ENCODE data around the gene ZMIZ1.

The ZMIZ1 gene

DNA sequence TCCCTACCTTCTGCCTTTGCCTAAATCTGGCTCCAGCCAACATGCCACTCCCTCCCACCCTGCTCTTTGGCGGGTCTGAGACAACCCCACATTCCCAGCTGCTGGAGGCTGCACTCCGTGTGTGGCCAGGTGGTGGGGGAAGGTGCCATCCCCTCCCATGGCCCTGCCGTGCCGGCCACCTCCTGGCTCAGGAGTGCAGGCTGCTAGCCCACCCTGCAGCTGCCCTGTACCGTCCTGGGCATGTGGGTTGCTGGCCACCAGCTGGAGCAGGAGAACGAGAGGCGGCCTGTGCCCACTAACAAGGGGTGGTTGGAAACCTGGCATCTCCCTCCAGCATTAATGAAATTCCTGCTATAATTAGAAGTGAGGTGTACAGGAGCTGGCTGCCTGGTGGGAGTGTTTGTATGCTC lies 97.6 kb downstream of the ZMIZ1 start:
- H3K27me3 ChIP-seq (ENCODE audit: insufficient read depth, insufficient read length) = no peaks in the 10 kb centered on the region
- TF ChIP-seq ZNF274 (IDR thresholded peaks at IDR 0.05; ENCODE audit: low read depth, low read length) = no peak
- TF ChIP-seq YY1 (IDR thresholded peaks at IDR 0.05; ENCODE audit: insufficient read depth, insufficient read length) = no peak
- H3K36me3 ChIP-seq (ENCODE audit: insufficient read depth, insufficient read length, low read length) = peaks cover 77% of the 10 kb centered on the region
- peaks cover 13% of the 10 kb centered on the region for H3K4me1 ChIP-seq (ENCODE audit: insufficient read depth, insufficient read length)
- DNase-seq (ENCODE audit: low read depth, low spot score) = no peak
- H3K9me3 ChIP-seq (ENCODE audit: insufficient read depth, low read length) = no peaks in the 10 kb centered on the region
- no peak overlapping the region for H3K9ac ChIP-seq (ENCODE audit: insufficient read length, low read depth)
- H3K4me3 ChIP-seq (ENCODE audit: insufficient read length, low read depth) = no peak overlapping the region

DNA sequence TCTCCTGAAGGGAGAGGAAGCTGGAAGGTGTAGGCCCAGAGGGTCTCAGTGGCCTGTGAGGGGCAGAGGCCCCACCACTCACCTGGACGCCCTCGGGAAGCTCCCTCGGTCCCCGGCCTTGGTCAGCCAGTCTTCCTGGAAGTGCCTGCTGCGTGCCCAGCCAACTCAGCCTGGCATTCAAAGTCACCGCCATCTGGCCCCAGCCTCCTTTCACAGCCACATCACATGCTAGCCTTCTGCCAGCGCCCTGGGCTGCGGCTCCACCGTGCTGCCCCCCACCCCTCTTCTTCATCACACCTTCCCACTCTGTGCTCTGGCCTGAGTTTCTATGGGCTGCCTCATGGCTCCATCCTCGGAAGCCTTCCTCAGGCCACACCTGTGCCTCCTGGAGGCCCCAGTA lies 98.0 kb downstream of the ZMIZ1 start:
- Histone ChIP-seq H3K4me1 (ENCODE audit: insufficient read depth, insufficient read length) (peaks cover 13% of the 10 kb centered on the region), H3K9ac (ENCODE audit: insufficient read length, low read depth) (no peak overlapping the region)
- TF ChIP-seq SUZ12 (IDR thresholded peaks at IDR 0.05; ENCODE audit: extremely low read depth, insufficient read depth, insufficient read length) (no peak), YY1 (IDR thresholded peaks at IDR 0.05; ENCODE audit: insufficient read depth, insufficient read length) (no peak), ZNF274 (IDR thresholded peaks at IDR 0.05; ENCODE audit: low read depth, low read length) (no peak)

DNA sequence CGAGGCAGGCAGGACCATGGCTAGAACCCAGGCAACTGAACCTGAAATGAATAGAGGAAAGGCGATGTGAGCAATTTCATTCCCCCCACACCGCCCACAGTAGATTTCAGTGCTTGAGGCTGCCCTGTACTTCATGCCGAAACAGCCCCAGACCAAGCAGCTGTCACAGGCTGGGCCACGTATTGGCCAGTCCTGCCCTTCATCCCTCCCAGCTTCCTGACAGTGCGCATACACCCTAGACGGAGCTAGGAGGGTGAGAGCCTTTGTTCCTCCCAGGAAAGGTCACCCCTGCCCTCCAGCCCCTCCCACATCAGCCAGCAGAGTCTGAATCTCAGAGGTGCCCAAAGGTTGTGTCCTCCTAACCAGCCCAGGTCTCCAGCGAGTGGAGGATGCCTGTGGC lies 98.8 kb downstream of the ZMIZ1 start:
- peaks cover 12% of the 10 kb centered on the region for H3K4me1 ChIP-seq (ENCODE audit: insufficient read depth, insufficient read length)
- H3K4me3 ChIP-seq (ENCODE audit: insufficient read length, low read depth) = no peak overlapping the region
- H3K36me3 ChIP-seq (ENCODE audit: insufficient read depth, insufficient read length, low read length) = peaks cover 68% of the 10 kb centered on the region
- no peaks in the 10 kb centered on the region for H3K27me3 ChIP-seq (ENCODE audit: insufficient read depth, insufficient read length)
- H3K9ac ChIP-seq (ENCODE audit: insufficient read length, low read depth) = no peak overlapping the region
- no peak for DNase-seq (ENCODE audit: low read depth, low spot score)
- H3K9me3 ChIP-seq (ENCODE audit: insufficient read depth, low read length) = no peaks in the 10 kb centered on the region
- TF ChIP-seq ZNF274 (IDR thresholded peaks at IDR 0.05; ENCODE audit: low read depth, low read length) (no peak), SUZ12 (IDR thresholded peaks at IDR 0.05; ENCODE audit: extremely low read depth, insufficient read depth, insufficient read length) (no peak), YY1 (IDR thresholded peaks at IDR 0.05; ENCODE audit: insufficient read depth, insufficient read length) (no peak)

More for the DNA sequence above, 98.0 kb downstream of the ZMIZ1 start:
- H3K27me3 ChIP-seq (ENCODE audit: insufficient read depth, insufficient read length) = no peaks in the 10 kb centered on the region
- H3K4me3 ChIP-seq (ENCODE audit: insufficient read length, low read depth) = no peak overlapping the region
- no peaks in the 10 kb centered on the region for H3K9me3 ChIP-seq (ENCODE audit: insufficient read depth, low read length)
- peaks cover 73% of the 10 kb centered on the region for H3K36me3 ChIP-seq (ENCODE audit: insufficient read depth, insufficient read length, low read length)
- no peak for DNase-seq (ENCODE audit: low read depth, low spot score)

DNA sequence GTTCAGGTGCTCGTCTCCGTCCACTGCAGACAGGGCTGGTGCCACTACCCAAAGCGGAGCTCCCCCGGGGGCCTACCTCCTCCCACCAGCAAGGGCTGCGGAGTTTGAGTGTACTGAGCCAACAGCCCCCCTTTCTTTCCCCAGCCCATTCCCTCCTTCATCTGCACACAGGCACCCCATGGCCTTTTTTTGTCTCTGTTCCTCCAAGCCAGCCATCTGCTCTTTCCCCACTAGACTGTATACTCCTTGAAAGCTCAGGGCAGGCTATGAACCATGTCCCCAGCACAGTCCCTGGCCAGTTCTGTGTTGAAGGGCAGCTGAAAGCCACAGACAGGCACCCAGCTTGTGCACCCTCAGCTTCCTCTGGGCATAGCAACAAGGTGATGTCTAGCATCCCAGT lies 99.4 kb downstream of the ZMIZ1 start:
- no peaks in the 10 kb centered on the region for H3K9me3 ChIP-seq (ENCODE audit: insufficient read depth, low read length)
- H3K9ac ChIP-seq (ENCODE audit: insufficient read length, low read depth) = no peak overlapping the region
- DNase-seq (ENCODE audit: low read depth, low spot score) = no peak
- H3K4me1 ChIP-seq (ENCODE audit: insufficient read depth, insufficient read length) = peaks cover 9% of the 10 kb centered on the region
- no peak overlapping the region for H3K4me3 ChIP-seq (ENCODE audit: insufficient read length, low read depth)
- peaks cover 64% of the 10 kb centered on the region for H3K36me3 ChIP-seq (ENCODE audit: insufficient read depth, insufficient read length, low read length)
- no peaks in the 10 kb centered on the region for H3K27me3 ChIP-seq (ENCODE audit: insufficient read depth, insufficient read length)
- TF ChIP-seq YY1 (IDR thresholded peaks at IDR 0.05; ENCODE audit: insufficient read depth, insufficient read length) (no peak), SUZ12 (IDR thresholded peaks at IDR 0.05; ENCODE audit: extremely low read depth, insufficient read depth, insufficient read length) (no peak), ZNF274 (IDR thresholded peaks at IDR 0.05; ENCODE audit: low read depth, low read length) (no peak)

DNA sequence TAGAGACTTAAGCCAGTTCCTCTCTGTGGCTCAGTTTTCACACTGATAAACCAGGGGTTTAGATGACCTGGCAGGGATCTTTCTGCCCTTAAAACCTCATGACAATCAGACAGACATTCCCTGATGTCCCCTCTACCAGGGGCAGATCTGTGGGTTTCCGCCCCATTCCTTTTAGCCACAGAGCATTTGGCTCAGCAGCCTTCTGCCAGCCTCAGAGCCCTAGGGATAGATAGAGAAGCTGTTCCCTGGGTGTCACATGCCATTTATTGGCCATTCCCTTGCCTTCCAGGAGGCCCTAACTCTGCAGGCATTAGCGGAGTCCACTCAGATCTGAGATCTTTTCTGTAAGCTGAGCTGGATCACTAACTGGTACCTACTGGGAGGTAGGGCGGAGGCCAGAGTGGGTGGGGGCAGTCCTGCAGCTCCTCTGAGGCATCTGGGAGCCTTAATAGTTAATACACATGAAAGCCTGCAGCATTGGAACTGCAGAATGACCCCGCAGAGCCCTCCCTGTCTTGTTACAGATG lies 101.5 kb downstream of the ZMIZ1 start:
- no peak for TF ChIP-seq SUZ12 (IDR thresholded peaks at IDR 0.05; ENCODE audit: extremely low read depth, insufficient read depth, insufficient read length)
- no peak for TF ChIP-seq YY1 (IDR thresholded peaks at IDR 0.05; ENCODE audit: insufficient read depth, insufficient read length)
- Histone ChIP-seq H3K9ac (ENCODE audit: insufficient read length, low read depth) (no peak overlapping the region), H3K4me1 (ENCODE audit: insufficient read depth, insufficient read length) (peaks cover 16% of the 10 kb centered on the region), H3K36me3 (ENCODE audit: insufficient read depth, insufficient read length, low read length) (peaks cover 69% of the 10 kb centered on the region), H3K4me3 (ENCODE audit: insufficient read length, low read depth) (no peak overlapping the region), H3K27me3 (ENCODE audit: insufficient read depth, insufficient read length) (no peaks in the 10 kb centered on the region), H3K9me3 (ENCODE audit: insufficient read depth, low read length) (no peaks in the 10 kb centered on the region)
- no peak for DNase-seq (ENCODE audit: low read depth, low spot score)

DNA sequence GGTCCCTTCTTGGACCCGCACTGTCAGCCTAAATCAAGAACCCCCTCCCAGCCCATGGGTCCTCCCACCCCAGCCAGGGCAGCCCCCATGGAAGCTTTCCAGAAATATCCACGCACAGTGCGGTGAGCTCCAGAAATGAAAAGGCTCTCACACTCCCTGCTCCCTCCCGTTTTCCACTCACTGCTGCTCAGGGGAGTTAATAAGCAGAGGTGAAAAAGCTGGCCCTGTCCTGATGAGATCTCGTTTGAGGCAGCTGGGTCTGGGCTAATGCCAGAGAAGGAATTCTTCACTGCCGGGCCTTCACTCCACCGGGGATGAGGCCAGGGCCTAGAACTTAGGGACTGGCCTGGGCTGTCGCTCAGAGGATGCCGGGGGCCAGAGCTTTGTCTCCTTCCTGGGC lies 102.2 kb downstream of the ZMIZ1 start:
- no peaks in the 10 kb centered on the region for H3K9me3 ChIP-seq (ENCODE audit: insufficient read depth, low read length)
- H3K27me3 ChIP-seq (ENCODE audit: insufficient read depth, insufficient read length) = no peaks in the 10 kb centered on the region
- no peak for DNase-seq (ENCODE audit: low read depth, low spot score)
- H3K4me3 ChIP-seq (ENCODE audit: insufficient read length, low read depth) = no peak overlapping the region
- no peak overlapping the region for H3K9ac ChIP-seq (ENCODE audit: insufficient read length, low read depth)
- H3K4me1 ChIP-seq (ENCODE audit: insufficient read depth, insufficient read length) = peaks cover 20% of the 10 kb centered on the region
- TF ChIP-seq ZNF274 (IDR thresholded peaks at IDR 0.05; ENCODE audit: low read depth, low read length) (no peak), SUZ12 (IDR thresholded peaks at IDR 0.05; ENCODE audit: extremely low read depth, insufficient read depth, insufficient read length) (no peak), YY1 (IDR thresholded peaks at IDR 0.05; ENCODE audit: insufficient read depth, insufficient read length) (no peak)
- peaks cover 70% of the 10 kb centered on the region for H3K36me3 ChIP-seq (ENCODE audit: insufficient read depth, insufficient read length, low read length)

DNA sequence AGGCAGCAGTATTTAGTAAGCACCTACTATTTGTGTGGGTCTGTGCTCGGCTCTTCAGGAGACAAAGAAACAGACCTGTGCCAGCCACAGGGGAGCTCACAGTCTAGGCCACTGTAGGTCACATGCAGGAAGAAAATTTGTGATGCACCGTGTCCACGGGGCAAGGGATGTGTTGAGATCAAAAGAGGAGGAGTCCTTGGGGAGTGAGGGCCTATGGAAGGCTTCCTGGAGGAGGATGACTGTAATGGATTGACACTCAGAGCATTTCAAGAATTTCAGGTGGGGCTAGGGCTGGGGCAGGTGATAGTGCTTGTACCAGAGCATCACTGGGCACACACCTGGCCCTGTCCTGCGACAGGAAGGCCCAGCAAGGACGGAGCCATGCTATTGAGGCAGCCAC lies 102.7 kb downstream of the ZMIZ1 start:
- Histone ChIP-seq H3K4me3 (ENCODE audit: insufficient read length, low read depth) (no peak overlapping the region), H3K9ac (ENCODE audit: insufficient read length, low read depth) (no peak overlapping the region), H3K9me3 (ENCODE audit: insufficient read depth, low read length) (no peaks in the 10 kb centered on the region), H3K36me3 (ENCODE audit: insufficient read depth, insufficient read length, low read length) (peaks cover 64% of the 10 kb centered on the region), H3K4me1 (ENCODE audit: insufficient read depth, insufficient read length) (peaks cover 20% of the 10 kb centered on the region), H3K27me3 (ENCODE audit: insufficient read depth, insufficient read length) (no peaks in the 10 kb centered on the region)
- DNase-seq (ENCODE audit: low read depth, low spot score) = no peak
- TF ChIP-seq SUZ12 (IDR thresholded peaks at IDR 0.05; ENCODE audit: extremely low read depth, insufficient read depth, insufficient read length) (no peak), ZNF274 (IDR thresholded peaks at IDR 0.05; ENCODE audit: low read depth, low read length) (no peak), YY1 (IDR thresholded peaks at IDR 0.05; ENCODE audit: insufficient read depth, insufficient read length) (no peak)

Data from NT2/D1 (cell line).